ENCODE measurements around the gene CHST3.

The CHST3 gene

DNA sequence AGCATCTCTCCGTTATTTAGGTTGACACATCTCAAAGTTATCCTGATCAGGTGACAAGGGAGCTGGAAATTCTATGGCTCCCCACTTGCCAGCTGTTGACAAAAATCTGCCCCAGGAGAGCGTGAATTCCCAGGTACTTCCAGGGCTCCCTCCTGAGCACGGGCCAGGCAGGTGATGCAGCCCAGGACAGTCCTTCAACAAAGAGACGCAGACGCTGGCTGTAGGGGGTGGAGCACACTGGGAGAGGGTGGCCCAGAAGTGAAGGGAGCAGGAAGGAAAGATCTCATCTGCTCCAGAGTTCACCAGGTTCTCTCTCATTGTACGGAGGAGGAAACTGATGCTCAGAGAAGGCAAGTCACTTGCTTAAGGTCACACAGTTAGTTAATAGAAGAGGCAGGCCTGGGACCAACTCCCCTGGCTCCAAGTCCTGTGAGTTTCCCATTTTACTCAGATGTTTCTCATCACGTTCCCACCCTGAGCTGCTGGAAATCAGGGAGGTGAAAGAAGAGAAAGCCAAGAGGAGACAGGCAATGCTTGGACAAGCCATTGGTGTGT lies 41.0 kb upstream of the CHST3 start:
- in situ Hi-C loops (cut with MboI; ENCODE audit: low sequenced_read_pairs, unreplicated experiment): no loop called here
- TF ChIP-seq, protein P1, sequence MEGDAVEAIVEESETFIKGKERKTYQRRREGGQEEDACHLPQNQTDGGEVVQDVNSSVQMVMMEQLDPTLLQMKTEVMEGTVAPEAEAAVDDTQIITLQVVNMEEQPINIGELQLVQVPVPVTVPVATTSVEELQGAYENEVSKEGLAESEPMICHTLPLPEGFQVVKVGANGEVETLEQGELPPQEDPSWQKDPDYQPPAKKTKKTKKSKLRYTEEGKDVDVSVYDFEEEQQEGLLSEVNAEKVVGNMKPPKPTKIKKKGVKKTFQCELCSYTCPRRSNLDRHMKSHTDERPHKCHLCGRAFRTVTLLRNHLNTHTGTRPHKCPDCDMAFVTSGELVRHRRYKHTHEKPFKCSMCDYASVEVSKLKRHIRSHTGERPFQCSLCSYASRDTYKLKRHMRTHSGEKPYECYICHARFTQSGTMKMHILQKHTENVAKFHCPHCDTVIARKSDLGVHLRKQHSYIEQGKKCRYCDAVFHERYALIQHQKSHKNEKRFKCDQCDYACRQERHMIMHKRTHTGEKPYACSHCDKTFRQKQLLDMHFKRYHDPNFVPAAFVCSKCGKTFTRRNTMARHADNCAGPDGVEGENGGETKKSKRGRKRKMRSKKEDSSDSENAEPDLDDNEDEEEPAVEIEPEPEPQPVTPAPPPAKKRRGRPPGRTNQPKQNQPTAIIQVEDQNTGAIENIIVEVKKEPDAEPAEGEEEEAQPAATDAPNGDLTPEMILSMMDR (IDR thresholded peaks at IDR 0.05; ENCODE audit: borderline replicate concordance, control extremely low read depth, extremely low read depth, insufficient read depth, missing control alignments): no peak
- no peak for DNase-seq (ENCODE audit: low spot score)

DNA sequence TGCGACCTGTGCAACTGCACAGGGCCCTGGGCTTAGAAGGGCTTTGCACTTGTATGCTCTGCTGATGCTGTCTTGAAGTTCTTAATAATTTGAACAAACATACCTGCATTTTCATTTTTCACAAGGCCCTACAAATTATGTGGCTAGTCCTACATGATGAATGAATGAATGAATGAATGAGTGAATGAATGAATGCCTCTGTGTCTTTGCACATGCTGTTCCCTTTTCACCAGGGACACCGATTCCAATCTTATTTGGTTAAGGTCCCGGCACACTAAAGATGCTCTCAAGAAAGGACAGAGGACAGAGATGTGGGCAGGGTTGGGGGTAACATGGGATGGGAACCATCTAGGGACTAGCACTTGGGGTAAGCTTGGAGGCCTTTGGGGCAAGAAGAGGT lies 39.4 kb upstream of the CHST3 start:
- TF ChIP-seq, protein P1 (IDR thresholded peaks at IDR 0.05; ENCODE audit: borderline replicate concordance, control extremely low read depth, extremely low read depth, insufficient read depth, missing control alignments): no peak
- no peak for DNase-seq (ENCODE audit: low spot score)
- in situ Hi-C loops (cut with MboI; ENCODE audit: low sequenced_read_pairs, unreplicated experiment): no loop called here

DNA sequence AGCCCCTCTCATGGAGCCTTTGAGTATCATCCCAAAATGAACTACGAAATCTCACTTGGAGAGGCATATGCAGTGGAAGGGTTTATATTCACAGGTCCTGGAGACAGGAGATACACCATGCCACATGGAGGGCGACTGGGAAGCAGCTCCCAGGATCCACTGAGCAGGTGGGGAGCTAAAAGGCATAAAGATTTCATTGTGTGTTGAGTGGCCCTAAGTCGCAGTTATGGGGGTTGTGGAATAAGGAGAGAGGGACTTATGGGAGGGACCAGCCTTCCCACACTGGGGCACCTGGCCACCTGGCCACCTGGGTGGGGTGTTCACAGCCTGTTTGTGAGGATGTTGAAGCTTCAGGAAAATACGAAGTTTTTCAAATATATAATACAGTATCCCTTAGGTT lies 37.0 kb upstream of the CHST3 start:
- no peak for DNase-seq (ENCODE audit: low spot score)
- in situ Hi-C loops (cut with MboI; ENCODE audit: low sequenced_read_pairs, unreplicated experiment): no loop called here
- TF ChIP-seq, protein P1 (IDR thresholded peaks at IDR 0.05; ENCODE audit: borderline replicate concordance, control extremely low read depth, extremely low read depth, insufficient read depth, missing control alignments): no peak

DNA sequence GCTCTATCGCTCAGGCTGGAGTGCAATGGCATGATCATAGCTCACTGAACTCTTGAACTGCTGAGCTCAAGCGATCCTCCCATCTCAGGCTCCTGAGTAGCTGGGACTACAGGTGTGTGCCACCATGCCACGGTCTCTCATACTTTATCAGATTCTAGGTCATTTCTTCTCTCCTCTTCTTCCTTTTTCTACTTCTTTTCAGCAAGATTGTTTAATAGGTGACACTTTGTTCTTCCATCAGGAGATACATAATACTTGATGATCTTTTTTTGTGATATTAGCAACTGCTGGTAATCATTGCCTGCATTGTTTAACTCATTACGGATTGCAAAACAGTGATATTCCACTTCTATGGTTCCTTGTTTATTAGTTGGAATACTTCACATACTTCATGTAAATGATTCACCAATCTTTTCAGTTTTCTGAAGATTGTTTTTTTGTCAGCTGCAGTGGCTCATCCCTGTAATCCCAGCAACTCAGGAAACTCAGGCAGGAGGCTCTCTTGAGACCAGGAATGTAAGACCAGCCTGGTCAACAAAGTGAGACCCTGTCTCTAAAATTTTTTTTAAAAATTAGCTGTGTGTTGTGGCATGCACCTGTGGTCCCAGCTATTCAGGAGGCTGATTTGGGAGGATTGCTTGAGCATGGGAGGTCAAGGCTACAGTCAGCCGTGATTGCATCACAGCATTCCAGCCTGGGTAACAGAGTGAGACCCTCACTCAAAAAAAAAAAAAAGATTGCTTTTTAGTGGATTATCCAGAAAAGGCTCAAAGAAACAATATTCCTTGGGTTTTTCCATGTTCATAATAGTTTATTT lies 36.2 kb upstream of the CHST3 start:
- no peak for DNase-seq (ENCODE audit: low spot score)
- in situ Hi-C loops (cut with MboI; ENCODE audit: low sequenced_read_pairs, unreplicated experiment): no loop called here
- TF ChIP-seq, protein P1 (IDR thresholded peaks at IDR 0.05; ENCODE audit: borderline replicate concordance, control extremely low read depth, extremely low read depth, insufficient read depth, missing control alignments): no peak

DNA sequence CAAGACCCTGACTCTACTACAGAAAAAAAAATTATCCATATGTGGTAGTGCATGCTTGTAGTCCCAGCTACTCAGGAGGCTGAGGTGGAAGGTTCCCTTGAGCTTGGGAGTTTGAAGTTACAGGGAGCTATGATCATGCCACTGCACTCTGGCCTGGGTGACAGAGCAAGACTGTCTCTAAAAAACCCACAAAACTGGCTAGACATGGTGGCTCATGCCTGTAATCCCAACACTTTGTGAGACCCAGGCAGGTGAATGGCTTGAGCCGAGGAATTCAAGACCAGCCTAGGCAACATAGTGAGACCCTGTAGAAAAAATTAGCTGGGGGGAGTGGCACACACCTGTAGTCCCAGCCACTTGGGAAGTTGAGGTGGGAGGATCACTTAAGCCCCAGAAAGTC lies 32.9 kb upstream of the CHST3 start:
- DNase-seq (ENCODE audit: low spot score): no peak
- in situ Hi-C loops (cut with MboI; ENCODE audit: low sequenced_read_pairs, unreplicated experiment): no loop called here
- TF ChIP-seq, protein P1 (IDR thresholded peaks at IDR 0.05; ENCODE audit: borderline replicate concordance, control extremely low read depth, extremely low read depth, insufficient read depth, missing control alignments): no peak

DNA sequence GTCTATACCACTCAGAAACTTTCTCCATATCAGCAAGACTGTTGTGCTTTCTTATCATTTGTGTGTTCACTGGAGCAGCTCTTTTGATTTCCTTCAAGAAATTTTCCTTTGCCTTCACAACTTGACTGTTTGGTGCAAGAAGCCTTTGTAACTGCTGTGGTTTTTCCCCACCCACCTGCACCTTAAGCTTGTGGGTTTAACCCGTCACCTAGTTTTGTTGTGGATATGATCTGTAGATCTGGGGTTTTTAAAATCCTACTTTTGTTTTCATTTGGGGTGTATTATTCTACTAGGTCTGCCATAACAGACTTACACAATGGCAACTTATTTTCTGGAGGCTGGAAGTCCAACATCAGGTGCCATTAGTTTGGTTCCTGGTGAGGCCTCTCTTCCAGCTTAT lies 30.5 kb upstream of the CHST3 start:
- peak; percentile 64 for DNase-seq (ENCODE audit: low spot score)
- in situ Hi-C loops (cut with MboI; ENCODE audit: low sequenced_read_pairs, unreplicated experiment): no loop called here
- TF ChIP-seq, protein P1 (IDR thresholded peaks at IDR 0.05; ENCODE audit: borderline replicate concordance, control extremely low read depth, extremely low read depth, insufficient read depth, missing control alignments): no peak

Data from GM13976 (cell line).